GM21723 (cell line): Measurements from ENCODE around the gene TP73.

ENCODE experiments used
- ATAC-seq: cut with Tn5 transposase; IDR thresholded peaks from one replicate; pipeline ENCODE4 v1.9.1; 2021; ENCODE audit warnings: mild to moderate bottlenecking, moderate library complexity; ENCODE audit not compliant: unreplicated experiment

TP73 gene

DNA sequence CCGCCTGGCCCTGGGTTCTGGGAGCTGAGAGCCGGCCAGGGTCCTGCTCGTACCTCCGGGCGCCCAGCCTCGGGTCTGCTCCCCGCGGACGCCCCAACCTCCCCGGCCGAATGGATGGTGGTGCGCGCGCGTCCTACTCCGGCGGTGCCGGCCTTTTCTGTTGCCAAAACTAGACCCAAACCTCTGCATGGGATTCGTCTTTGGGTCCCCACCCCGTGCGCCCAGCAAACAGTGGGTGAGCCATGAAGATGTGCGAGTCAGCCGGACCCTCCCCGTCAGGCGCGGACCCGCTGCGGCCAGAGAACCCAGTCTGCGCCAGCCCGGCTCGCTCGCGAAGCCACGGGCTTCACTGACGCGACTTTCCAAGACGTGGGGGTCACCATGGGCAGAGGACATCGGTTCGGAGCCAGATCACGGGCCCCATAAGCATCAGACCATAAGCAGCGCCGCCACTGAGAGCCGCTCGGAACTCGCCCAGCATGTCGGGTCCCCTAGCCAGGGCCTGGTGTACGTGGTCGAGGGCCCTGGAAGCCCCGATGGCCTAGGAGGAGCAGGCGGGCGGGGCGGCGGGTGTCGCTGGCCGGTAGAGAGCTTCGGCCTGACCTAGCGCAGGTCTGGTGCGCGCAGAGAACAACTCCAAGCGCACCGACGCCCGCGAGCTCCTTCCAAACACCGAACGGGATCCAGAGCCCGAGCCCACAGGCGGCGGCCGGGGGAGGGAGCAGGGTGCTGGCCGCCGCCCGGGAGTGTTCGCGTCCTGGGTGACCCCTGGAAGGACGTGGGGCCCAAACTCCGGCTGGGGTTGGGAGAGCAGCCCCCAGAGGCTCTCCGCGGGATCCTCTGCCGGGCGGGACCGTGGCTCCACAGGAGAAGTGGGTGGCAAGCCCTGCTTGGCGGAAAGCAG, 1.0 kb upstream of the TP73 start:
- ATAC-seq = no peak

DNA sequence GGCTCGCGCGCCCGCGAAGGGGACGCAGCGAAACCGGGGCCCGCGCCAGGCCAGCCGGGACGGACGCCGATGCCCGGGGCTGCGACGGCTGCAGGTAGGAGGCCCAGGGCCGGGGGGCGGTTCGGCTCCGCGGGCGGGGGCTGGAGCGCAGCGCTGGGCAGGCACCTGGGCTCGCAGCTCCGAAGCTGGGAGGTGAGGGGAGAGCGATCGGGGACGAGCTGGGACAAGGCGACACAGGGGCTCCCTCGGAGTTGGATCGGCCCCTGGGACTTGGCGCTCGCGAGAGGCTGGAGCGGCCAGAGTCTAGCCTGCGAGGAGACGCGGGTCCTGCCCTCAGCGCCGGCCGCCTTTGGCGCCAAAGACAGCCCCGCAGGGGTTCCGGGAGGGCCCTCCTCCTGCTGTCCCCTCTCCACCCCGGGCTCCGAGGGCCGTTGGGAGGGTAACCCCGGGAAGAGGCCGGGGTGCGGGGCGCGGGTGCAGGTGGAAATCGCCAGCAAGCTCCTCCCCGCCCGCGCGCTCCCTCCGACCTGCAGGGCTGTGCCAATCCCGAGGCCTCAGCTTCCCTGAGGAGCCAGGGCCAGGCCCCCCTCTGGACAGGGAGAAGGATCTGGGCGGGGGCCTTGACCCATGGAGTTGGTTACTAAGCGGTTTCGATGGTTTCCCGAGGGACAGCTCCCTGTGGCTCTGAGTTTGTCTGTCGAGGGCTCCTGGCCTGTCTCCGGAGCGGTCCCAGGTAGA, 401 bp downstream of the TP73 start:
- ATAC-seq = no peak

- no peak for ATAC-seq
Observed at GRCh38 chr1:3653286-3653618, 936 bp downstream of the TP73 start.

DNA sequence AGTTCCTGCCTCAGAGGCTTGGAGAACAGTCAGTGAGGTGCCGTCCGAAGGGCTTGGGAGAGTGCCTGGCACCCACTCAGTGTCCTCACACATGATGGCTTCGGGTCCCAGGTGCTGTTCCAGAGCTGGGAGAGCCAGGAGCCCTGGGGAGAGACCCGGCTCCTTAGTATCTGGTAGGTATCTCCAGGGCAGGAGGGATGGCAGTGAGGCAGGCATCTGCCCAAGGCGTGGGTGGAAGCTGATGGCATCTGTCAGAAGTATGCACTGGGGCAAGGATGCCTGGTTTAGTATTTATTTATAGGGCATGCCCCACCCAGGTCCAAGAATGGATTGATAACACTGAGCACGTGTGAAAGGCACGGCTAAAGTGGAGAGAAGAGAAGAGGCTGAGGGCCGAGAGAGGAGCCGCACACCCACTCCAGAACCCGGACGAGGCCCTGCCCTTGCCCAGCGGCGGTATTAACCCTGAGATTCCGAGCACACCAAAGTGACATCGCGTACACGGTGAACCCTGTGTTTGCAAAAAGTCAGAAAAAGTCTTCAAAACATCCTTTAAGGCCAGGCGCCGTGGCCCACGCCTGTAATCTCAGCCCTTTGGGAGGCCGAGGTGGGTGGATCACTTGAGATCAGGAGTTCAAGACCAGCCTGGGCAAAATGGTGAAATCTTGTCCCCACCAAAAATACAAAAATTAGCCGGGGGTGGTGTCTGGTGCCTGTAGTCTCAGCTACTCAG, 2.4 kb downstream of the TP73 start:
- ATAC-seq = no peak

DNA sequence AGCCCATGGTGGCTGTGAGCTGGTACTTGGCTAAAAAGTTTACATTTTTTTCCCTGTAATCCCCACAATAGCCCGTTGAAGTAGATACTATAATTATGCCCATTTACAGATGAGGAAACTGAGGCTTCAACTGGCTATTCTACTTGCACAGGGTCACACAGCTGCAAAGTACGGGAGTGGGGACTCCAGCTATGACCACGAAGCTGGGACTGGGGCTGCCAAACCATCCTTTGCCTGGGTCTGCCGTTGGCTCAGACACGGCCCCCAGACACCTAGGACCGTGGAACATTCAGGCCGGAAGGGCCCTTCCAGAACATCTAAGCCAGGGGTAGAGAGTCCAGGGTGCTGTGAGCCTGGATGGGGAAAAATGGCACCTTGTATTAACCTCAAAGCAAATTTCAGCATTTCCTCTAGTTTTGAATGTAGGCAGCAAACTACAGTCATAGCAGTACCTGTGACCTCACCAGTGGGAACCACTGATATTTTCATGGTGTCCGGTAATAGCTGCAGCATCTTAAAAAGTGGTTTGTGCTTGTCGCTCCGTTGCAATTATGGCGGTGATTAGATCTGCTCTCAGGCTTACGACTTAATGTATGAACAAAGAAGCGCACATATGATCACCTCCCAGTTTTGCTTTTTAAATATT, 4.3 kb downstream of the TP73 start:
- ATAC-seq = peak; percentile 50

- peak; percentile 3 for ATAC-seq
Observed at GRCh38 chr1:3657096-3657475, 4.8 kb downstream of the TP73 start.

- no peak for ATAC-seq
Observed at GRCh38 chr1:3657578-3658230, 5.4 kb downstream of the TP73 start.

- ATAC-seq = no peak
Observed at GRCh38 chr1:3658231-3658615, 5.9 kb downstream of the TP73 start.

DNA sequence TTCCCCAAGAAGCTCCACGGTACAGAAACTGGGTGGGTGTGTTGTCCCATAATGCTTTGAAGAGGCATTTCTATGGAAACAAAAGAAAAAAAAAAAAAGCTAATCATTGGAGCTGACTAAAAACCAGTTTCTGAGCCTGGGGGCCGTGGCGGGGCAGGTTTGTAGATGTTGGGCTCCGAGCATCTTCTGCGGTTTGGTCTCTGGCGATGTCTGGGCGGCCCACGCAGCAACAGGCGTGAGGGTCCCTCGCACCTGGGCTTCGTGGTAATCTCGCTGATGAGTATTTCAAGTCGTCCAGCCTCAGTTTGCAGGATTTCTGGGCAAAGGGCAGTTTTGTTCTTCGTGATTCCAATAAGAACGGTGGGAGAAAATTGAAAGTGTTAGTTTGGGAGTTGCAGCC, 6.8 kb downstream of the TP73 start:
- ATAC-seq = no peak

DNA sequence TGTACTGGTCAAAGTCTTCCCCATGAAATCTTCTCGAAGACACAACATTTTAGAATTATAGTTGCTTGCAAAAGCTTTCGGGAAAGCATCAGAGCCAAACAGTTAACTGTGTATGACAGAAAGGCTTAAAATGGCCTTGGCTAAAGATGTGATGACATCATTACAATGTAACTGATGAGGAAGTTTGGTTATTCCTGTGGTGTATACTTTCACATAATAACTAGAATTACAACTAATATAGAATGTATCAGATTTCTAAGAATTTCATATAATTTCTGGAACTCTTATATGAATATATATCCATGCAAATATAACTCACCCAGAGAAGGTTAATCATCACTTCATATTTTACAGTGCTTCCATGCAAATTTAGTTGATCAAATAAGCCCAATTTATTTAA, 8.4 kb downstream of the TP73 start:
- ATAC-seq = no peak

DNA sequence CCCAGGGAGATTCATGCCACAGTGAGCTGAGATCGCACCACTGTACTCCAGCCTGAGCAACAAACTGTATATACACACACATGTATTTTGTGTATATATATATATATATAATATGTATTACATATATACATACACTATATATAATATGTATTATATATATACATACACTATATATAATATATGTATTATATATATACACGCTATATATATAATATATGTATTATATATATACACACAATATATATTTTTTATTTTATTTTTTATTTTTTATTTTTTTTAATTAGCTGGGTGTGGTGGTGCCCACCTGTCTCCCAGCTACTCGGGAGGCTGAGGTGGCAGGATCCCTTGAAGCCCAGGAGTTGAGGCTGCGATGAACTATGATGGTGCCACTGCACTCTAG, 9.3 kb downstream of the TP73 start:
- ATAC-seq = no peak

GRCh38 chr1:3662080-3662671, 9.9 kb downstream of the TP73 start:
- ATAC-seq = no peak

GRCh38 chr1:3663999-3664699, 11.8 kb downstream of the TP73 start:
- ATAC-seq = no peak

DNA sequence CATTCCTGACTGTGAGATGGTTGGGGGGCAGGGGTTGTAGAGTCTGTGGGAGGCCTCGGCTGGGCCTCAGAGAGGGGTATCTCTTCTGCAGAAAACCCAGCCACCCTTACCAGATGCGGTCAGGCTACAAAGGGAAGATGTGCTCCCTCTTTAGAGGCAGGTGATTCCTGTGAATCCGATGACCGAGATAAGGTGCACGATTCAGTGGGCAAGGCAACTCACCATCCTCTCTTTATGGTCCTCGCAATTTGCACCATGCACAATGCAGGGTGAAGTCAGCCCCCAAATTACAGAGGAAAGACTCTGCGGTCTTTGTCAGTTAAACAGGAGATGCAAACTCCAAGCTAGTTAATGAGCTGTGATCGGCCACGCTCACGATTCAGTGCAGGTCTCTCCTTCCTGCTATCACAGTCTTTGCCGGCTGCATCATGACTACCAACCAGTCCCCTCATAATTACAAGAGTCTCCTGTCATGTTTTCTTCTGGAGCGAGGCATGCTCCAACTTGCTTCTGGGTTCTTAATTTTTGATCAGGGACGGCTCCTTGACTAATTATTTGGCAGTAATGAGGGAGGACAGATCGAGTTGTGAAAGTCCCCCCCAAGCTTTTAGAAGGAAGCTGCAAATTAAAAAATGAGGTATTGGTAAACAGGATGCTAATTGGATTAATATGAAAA, 12.5 kb downstream of the TP73 start:
- no peak for ATAC-seq

DNA sequence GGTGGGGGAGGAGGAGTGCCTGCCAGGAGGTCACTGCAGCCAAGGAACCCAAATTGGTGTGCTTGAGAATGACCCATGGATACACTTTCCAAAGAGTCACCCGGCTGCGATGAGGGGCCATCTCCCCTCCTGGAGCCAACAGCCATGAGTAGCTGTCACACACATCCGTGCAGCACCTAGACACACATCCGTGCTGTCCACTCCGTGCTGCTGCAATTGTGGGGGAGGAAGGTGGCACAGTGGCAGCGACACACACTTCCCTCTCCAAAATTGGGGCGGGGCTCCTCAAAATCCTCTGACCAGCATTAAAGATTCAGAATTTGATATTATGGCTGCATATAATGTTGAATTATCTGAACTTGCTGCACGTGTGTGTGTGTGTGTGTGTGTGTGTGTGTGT, 15.8 kb downstream of the TP73 start:
- ATAC-seq = no peak

DNA sequence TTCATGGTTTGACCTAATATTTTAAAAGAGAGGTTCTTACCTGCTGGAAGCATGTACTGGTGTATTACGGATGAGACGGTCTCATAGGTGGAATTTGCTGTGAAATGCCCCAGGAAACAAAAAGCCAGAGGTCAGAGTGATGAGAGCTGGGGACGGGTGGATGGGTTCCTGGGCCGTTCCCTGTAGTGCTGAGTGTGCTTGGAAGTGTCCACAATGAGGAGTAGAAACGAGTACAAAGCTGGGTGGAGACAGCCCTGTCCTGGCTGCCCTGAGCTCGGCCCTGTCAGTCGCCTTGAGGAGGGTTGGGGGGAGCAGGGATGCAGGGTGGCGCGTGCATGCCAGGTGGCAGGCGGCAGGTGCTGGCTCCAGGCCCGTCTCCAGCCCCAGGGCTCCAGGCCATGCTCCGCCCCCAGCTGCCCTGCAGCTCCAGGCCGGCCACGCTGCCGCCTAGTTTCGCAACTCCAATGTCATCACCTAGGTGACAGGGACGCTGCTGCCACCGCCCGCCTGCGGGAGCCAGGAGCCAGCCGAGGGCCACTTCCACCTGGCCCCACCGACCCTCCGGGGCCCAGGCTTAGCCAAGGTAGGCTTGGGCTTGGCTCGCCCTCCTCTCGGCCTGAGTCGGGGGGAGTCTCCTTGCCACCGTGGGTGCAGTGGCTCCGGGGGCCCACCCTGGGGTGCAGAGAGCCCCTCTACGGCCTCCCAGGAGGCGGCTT, 16.4 kb downstream of the TP73 start:
- no peak for ATAC-seq

GRCh38 chr1:3669421-3669821, 17.1 kb downstream of the TP73 start:
- no peak for ATAC-seq

- no peak for ATAC-seq
Observed at GRCh38 chr1:3669971-3670431, 17.7 kb downstream of the TP73 start.
